Measurements from ENCODE around the gene NIPAL1. TPM values are rescaled to one million over a fixed set of nuclear protein-coding genes. Genes with fewer than 3 reads are reported as not detected.

NIPAL1 gene
- total RNA-seq, 1 experiment from 2014 or later, result 7.1 TPM

GRCh38 chr4:48064349-48064748, 47.8 kb downstream of the NIPAL1 start (continued):
- no peak for TF ChIP-seq ZNF425 (CRISPR knock-in tag; conservative IDR thresholded peaks at IDR 0.05)
- TF ChIP-seq SMAD3 (CRISPR knock-in tag; IDR thresholded peaks at IDR 0.05; ENCODE audit: borderline replicate concordance), result no peak
- no peak for TF ChIP-seq NFATC4 (CRISPR knock-in tag; IDR thresholded peaks at IDR 0.05)
- no peak for TF ChIP-seq ZNF396 (CRISPR knock-in tag; IDR thresholded peaks at IDR 0.05; ENCODE audit: borderline replicate concordance)
- no peak for TF ChIP-seq FOXK1 (CRISPR knock-in tag; IDR thresholded peaks at IDR 0.05)
- TF ChIP-seq RORB (CRISPR knock-in tag; IDR thresholded peaks at IDR 0.05), result no peak

GRCh38 chr4:48065587-48066052, 49.0 kb downstream of the NIPAL1 start:
- ChIA-PET POLR2A (no interaction called here), CTCF (no interaction called here)
- TF ChIP-seq NR1H2 (CRISPR knock-in tag; IDR thresholded peaks at IDR 0.05) (no peak), ATF1 (CRISPR knock-in tag; IDR thresholded peaks at IDR 0.05) (no peak)
- TF ChIP-seq, protein P1, sequence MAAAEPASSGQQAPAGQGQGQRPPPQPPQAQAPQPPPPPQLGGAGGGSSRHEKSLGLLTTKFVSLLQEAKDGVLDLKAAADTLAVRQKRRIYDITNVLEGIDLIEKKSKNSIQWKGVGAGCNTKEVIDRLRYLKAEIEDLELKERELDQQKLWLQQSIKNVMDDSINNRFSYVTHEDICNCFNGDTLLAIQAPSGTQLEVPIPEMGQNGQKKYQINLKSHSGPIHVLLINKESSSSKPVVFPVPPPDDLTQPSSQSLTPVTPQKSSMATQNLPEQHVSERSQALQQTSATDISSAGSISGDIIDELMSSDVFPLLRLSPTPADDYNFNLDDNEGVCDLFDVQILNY (CRISPR knock-in tag; IDR thresholded peaks at IDR 0.05), result no peak

DNA sequence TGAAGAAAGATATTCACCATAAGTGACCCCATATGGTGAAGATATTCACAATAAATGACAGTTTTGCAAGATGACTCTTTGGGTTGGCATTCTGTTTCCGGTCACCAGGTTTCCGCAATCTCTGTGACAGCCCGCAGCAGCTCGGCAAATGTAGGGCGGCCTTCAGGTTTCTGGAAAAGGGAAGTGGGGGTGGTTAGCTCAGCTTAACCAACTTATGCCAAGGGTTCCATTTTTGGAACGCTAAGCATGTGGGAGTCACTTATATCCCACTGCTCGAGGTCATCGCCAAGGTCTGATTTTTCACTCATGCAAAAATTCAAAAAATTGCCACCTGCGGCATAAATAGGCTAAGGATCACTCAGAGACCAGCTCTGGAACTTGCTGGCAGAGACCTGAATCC, 51.0 kb downstream of the NIPAL1 start:
- TF ChIP-seq NR2C2 (CRISPR knock-in tag; IDR thresholded peaks at IDR 0.05) (no peak), NR1H2 (CRISPR knock-in tag; IDR thresholded peaks at IDR 0.05) (no peak), HMGA2 (CRISPR knock-in tag; IDR thresholded peaks at IDR 0.05) (no peak), JUN (CRISPR knock-in tag; IDR thresholded peaks at IDR 0.05) (no peak), ZNF396 (CRISPR knock-in tag; IDR thresholded peaks at IDR 0.05; ENCODE audit: borderline replicate concordance) (no peak), PRRX2 (CRISPR knock-in tag; IDR thresholded peaks at IDR 0.05) (no peak), ZBTB21 (CRISPR knock-in tag; IDR thresholded peaks at IDR 0.05; ENCODE audit: borderline replicate concordance) (no peak)
- TF ChIP-seq, protein P2, sequence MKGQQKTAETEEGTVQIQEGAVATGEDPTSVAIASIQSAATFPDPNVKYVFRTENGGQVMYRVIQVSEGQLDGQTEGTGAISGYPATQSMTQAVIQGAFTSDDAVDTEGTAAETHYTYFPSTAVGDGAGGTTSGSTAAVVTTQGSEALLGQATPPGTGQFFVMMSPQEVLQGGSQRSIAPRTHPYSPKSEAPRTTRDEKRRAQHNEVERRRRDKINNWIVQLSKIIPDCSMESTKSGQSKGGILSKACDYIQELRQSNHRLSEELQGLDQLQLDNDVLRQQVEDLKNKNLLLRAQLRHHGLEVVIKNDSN (CRISPR knock-in tag; IDR thresholded peaks at IDR 0.05), result no peak
- TF ChIP-seq, protein P3, sequence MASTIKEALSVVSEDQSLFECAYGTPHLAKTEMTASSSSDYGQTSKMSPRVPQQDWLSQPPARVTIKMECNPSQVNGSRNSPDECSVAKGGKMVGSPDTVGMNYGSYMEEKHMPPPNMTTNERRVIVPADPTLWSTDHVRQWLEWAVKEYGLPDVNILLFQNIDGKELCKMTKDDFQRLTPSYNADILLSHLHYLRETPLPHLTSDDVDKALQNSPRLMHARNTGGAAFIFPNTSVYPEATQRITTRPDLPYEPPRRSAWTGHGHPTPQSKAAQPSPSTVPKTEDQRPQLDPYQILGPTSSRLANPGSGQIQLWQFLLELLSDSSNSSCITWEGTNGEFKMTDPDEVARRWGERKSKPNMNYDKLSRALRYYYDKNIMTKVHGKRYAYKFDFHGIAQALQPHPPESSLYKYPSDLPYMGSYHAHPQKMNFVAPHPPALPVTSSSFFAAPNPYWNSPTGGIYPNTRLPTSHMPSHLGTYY (CRISPR knock-in tag; IDR thresholded peaks at IDR 0.05), result no peak
- H3K27ac Mint-ChIP-seq, result no peak overlapping the region
- ATAC-seq (no peak), DNase-seq (ENCODE audit: low spot score) (no peak)
- ChIA-PET CTCF (no interaction called here), POLR2A (no interaction called here)
- peaks cover 2% of the 10 kb centered on the region for H3K27me3 Mint-ChIP-seq (ENCODE audit: low read depth)
- H3K9me3 Mint-ChIP-seq, result no peaks in the 10 kb centered on the region
- no peak overlapping the region for H3K4me3 Mint-ChIP-seq
- no peaks in the 10 kb centered on the region for H3K4me1 Mint-ChIP-seq
- H3K36me3 Mint-ChIP-seq, result no peaks in the 10 kb centered on the region

More at GRCh38 chr4:48065587-48066052, 49.0 kb downstream of the NIPAL1 start:
- DNase-seq (ENCODE audit: low spot score) (no peak), ATAC-seq (no peak)
- peaks cover 8% of the 10 kb centered on the region for H3K9me3 Mint-ChIP-seq
- H3K36me3 Mint-ChIP-seq, result no peaks in the 10 kb centered on the region; the same call in none of the 2 replicates
- no peak overlapping the region for H3K27ac Mint-ChIP-seq
- H3K4me1 Mint-ChIP-seq, result no peaks in the 10 kb centered on the region
- H3K4me3 Mint-ChIP-seq, result no peak overlapping the region
- peaks cover 3% of the 10 kb centered on the region for H3K27me3 Mint-ChIP-seq (ENCODE audit: low read depth)

DNA sequence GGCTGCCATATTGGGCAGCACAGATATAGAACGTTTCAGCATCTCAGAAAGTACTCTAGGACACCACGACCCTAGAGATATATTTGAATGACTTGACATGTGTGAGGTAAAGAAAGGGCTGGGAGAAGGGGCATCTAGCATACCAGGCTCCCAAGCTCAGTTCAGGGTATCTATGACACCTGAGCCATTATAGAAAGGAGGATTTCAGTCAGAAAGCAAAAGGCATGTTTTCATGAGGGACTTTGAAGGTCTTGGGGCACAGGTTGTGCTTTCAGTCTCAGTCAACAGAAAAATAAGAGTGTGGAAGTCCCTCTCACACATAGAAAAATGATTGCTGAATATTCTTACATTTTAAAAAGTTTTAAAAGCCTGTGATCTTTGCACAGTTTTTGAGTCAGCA, 51.6 kb downstream of the NIPAL1 start:
- TF ChIP-seq, protein P2 (CRISPR knock-in tag; IDR thresholded peaks at IDR 0.05), result no peak
- TF ChIP-seq, protein P4, sequence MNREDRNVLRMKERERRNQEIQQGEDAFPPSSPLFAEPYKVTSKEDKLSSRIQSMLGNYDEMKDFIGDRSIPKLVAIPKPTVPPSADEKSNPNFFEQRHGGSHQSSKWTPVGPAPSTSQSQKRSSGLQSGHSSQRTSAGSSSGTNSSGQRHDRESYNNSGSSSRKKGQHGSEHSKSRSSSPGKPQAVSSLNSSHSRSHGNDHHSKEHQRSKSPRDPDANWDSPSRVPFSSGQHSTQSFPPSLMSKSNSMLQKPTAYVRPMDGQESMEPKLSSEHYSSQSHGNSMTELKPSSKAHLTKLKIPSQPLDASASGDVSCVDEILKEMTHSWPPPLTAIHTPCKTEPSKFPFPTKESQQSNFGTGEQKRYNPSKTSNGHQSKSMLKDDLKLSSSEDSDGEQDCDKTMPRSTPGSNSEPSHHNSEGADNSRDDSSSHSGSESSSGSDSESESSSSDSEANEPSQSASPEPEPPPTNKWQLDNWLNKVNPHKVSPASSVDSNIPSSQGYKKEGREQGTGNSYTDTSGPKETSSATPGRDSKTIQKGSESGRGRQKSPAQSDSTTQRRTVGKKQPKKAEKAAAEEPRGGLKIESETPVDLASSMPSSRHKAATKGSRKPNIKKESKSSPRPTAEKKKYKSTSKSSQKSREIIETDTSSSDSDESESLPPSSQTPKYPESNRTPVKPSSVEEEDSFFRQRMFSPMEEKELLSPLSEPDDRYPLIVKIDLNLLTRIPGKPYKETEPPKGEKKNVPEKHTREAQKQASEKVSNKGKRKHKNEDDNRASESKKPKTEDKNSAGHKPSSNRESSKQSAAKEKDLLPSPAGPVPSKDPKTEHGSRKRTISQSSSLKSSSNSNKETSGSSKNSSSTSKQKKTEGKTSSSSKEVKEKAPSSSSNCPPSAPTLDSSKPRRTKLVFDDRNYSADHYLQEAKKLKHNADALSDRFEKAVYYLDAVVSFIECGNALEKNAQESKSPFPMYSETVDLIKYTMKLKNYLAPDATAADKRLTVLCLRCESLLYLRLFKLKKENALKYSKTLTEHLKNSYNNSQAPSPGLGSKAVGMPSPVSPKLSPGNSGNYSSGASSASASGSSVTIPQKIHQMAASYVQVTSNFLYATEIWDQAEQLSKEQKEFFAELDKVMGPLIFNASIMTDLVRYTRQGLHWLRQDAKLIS (CRISPR knock-in tag; IDR thresholded peaks at IDR 0.05; ENCODE audit: borderline replicate concordance), result no peak
- no peak for TF ChIP-seq E2F1 (CRISPR knock-in tag; IDR thresholded peaks at IDR 0.05)
- peaks cover 2% of the 10 kb centered on the region for H3K27me3 Mint-ChIP-seq (ENCODE audit: low read depth)
- H3K9me3 Mint-ChIP-seq, result no peaks in the 10 kb centered on the region
- ATAC-seq (no peak), DNase-seq (ENCODE audit: low spot score) (no peak)
- no peak overlapping the region for H3K4me3 Mint-ChIP-seq
- no peaks in the 10 kb centered on the region for H3K4me1 Mint-ChIP-seq
- ChIA-PET POLR2A (no interaction called here), CTCF (no interaction called here)
- no peak overlapping the region for H3K27ac Mint-ChIP-seq
- H3K36me3 Mint-ChIP-seq, result no peaks in the 10 kb centered on the region
